K562 (cell line): ENCODE data around the gene EPB42. TPM values are rescaled to one million over a fixed set of nuclear protein-coding genes. Genes with fewer than 3 reads are reported as not detected.

ENCODE experiments used
- CEBPB ChIP-seq: fragments of 450-650 bp; IDR thresholded peaks from 2 replicates; pipeline ENCODE4 v1.6.1; 2016; ENCODE audit warnings: missing genetic modification characterization, missing compliant biosample characterization
- POLR3A ChIP-seq: IDR thresholded peaks from 2 replicates; pipeline ENCODE4 v1.6.1; 2011; ENCODE audit warnings: borderline replicate concordance, mild to moderate bottlenecking, moderate library complexity; ENCODE audit not compliant: insufficient read length, insufficient read depth; ENCODE audit errors: extremely low read depth
- SMARCA4 ChIP-seq: fragments of 450-650 bp; IDR thresholded peaks from 2 replicates; pipeline ENCODE4 v1.6.1; 2016
- ZNF589 ChIP-seq: fragments of 200-800 bp; sonication (Bioruptor generic); IDR thresholded peaks from 2 replicates; pipeline ENCODE4 v1.6.1; 2016; ENCODE audit warnings: low read depth, missing genetic modification characterization, missing compliant biosample characterization
- ZNF668 ChIP-seq: fragments of 250-450 bp; sonication (Bioruptor Pico); IDR thresholded peaks from 2 replicates; pipeline ENCODE4 v1.8.0; 2022; ENCODE audit warnings: mild to moderate bottlenecking, inconsistent platforms
- ZNF717 ChIP-seq: fragments of 250-450 bp; sonication (Bioruptor Pico); IDR thresholded peaks from 2 replicates; pipeline ENCODE4 v1.5.0; 2021
- polyA plus RNA-seq, 8 experiments: library from polyadenylated mRNA; depleted of rRNA in 4 of 8; stranded (reverse) in 5 of 8; unstranded in 3 of 8; fragments of >200 nt; fragmentation: Nextera tagmentation in 2 of 8; fragmentation: Illumina TruSeq in 1 of 8; extraction: Ambion mirVana in 2 of 8; extraction: Trizol in 1 of 8; gene quantifications; 2 replicates each; pipeline versions ENCODE4 v1.2.1 to v1.2.3, GENCODE V29; 2011 to 2014; ENCODE audit warnings: inconsistent platforms in 1 of 8, missing spikeins in 1 of 8
- total RNA-seq, 7 experiments: library from RNA; depleted of rRNA in 6 of 7; stranded (reverse); fragments of >200 nt in 6 of 7; fragmentation: Illumina TruSeq in 2 of 7; extraction: Trizol in 2 of 7; gene quantifications; 2 replicates each; pipeline versions ENCODE4 v1.2.1 to v1.2.3, GENCODE V29; 2011 to 2021; ENCODE audit warnings: low replicate concordance in 1 of 7
- TF ChIP-seq, protein P1 (sequence below): fragments of 250-450 bp; sonication (Bioruptor Pico); IDR thresholded peaks from 2 replicates; pipeline ENCODE4 v1.5.0; 2021; ENCODE audit warnings: mild to moderate bottlenecking, moderate library complexity
- TF ChIP-seq, protein P2 (sequence below): fragments of 250-450 bp; sonication (Bioruptor Pico); IDR thresholded peaks from 2 replicates; pipeline ENCODE4 v1.5.0; 2021
- TF ChIP-seq, protein P3 (sequence below): fragments of 250-450 bp; sonication (Bioruptor Pico); IDR thresholded peaks from 2 replicates; pipeline ENCODE4 v1.4.0; 2020; ENCODE audit warnings: borderline replicate concordance
- TF ChIP-seq, protein P4 (sequence below): fragments of 450-650 bp; IDR thresholded peaks from 2 replicates; pipeline ENCODE4 v1.6.1; 2016; ENCODE audit warnings: borderline replicate concordance
- TF ChIP-seq, protein P5 (sequence below): fragments of 450-650 bp; IDR thresholded peaks from 2 replicates; pipeline ENCODE4 v1.6.1; 2016

The EPB42 gene
- total and polyA plus RNA-seq, 9 of the 15 experiments (the other 6 are each of a cell fraction or from before 2014, with no cell fraction given) = 0.38 to 2.3 (median 1.4) TPM

DNA sequence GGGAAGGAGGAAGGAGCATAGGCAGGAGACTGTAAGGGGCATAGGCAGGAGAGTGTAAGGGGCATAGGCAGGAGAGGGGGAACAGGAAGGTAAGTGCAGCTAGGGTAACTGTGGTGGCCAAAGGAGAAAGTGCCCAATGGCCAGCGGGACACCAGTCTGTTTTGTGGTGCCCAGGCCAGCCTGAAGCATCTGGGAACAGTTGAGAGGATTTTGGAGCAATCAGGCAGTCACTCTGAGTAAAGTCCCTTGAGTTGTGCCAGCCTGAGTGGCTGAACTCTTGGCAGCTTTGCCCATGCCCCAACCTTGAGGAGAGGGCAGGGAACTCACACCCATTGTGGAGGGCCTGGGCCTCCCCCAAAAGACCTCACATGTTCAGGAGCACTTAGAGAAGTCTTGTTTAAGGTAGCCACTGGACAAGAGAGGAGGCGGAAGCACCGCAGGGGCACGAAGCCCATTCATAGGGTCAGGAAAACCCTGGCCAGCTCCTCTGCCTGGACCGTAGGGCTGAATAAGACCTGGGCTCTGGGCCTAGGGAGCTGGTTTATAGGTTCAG is 49.4 kb upstream of the EPB42 start (continued):
- TF ChIP-seq, protein P1, sequence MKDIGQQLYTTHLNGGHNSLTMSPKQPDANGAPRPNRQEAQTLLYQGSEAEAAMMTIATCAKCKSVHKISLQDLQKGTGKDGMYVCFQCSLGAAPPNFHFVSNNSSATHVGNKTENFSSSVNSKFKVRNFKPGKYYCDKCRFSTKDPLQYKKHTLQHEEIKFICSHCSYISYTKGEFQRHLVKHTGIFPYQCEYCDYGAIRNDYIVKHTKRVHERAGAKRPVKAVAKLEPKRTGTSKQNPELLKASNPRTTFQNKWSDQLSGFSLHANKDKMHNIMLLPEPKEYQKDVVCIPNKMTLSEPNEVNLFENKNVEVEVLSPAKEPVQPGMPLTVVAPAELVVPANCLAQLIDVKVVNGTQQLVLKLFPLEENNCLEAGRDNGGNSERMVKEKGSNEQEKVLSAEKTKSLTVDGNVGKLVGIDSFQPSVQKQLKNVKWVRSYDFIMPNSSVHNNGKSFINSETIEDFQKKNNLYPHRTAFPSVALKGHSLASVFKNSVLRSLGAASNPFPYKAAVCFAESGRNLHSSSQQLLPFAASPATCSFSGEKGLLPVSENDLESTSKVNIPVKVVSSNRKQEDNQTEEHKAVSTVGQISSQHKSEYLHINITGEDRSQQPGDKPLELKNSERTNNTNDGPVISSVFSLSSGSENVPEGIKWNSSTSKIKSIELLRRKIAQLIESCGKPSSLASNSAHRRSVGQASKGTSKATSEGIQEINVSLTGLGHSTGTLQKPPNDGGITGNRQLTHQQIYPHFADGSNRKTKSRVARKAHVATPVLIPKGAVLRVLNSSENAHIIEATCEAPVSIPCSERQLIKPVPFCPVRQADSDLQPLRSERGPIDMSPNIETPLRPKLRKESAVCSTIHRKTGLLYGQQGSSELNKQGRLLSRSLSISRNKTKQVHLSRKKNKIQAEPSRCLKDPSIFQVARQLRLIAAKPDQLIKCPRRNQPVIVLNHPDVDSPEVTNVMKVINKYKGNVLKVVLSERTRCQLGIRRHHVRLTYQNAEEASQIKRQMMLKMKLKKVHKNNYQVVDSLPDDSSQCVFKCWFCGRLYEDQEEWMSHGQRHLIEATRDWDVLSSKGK (CRISPR knock-in tag) = no peak
- TF ChIP-seq POLR3A = no peak
- TF ChIP-seq, protein P2, sequence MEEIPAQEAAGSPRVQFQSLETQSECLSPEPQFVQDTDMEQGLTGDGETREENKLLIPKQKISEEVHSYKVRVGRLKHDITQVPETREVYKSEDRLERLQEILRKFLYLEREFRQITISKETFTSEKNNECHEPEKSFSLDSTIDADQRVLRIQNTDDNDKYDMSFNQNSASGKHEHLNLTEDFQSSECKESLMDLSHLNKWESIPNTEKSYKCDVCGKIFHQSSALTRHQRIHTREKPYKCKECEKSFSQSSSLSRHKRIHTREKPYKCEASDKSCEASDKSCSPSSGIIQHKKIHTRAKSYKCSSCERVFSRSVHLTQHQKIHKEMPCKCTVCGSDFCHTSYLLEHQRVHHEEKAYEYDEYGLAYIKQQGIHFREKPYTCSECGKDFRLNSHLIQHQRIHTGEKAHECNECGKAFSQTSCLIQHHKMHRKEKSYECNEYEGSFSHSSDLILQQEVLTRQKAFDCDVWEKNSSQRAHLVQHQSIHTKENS (CRISPR knock-in tag) = no peak
- TF ChIP-seq ZNF717 (CRISPR knock-in tag) = no peak
- TF ChIP-seq ZNF668 (CRISPR knock-in tag) = no peak
- TF ChIP-seq, protein P3, sequence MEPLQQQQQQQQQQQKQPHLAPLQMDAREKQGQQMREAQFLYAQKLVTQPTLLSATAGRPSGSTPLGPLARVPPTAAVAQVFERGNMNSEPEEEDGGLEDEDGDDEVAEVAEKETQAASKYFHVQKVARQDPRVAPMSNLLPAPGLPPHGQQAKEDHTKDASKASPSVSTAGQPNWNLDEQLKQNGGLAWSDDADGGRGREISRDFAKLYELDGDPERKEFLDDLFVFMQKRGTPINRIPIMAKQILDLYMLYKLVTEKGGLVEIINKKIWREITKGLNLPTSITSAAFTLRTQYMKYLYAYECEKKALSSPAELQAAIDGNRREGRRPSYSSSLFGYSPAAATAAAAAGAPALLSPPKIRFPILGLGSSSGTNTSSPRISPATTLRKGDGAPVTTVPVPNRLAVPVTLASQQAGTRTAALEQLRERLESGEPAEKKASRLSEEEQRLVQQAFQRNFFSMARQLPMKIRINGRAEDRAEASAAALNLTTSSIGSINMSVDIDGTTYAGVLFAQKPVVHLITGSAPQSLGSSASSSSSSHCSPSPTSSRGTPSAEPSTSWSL (CRISPR knock-in tag) = no peak
- TF ChIP-seq ZNF589 (CRISPR knock-in tag) = no peak
- no peak for TF ChIP-seq CEBPB
- no peak for TF ChIP-seq SMARCA4
- TF ChIP-seq, protein P4, sequence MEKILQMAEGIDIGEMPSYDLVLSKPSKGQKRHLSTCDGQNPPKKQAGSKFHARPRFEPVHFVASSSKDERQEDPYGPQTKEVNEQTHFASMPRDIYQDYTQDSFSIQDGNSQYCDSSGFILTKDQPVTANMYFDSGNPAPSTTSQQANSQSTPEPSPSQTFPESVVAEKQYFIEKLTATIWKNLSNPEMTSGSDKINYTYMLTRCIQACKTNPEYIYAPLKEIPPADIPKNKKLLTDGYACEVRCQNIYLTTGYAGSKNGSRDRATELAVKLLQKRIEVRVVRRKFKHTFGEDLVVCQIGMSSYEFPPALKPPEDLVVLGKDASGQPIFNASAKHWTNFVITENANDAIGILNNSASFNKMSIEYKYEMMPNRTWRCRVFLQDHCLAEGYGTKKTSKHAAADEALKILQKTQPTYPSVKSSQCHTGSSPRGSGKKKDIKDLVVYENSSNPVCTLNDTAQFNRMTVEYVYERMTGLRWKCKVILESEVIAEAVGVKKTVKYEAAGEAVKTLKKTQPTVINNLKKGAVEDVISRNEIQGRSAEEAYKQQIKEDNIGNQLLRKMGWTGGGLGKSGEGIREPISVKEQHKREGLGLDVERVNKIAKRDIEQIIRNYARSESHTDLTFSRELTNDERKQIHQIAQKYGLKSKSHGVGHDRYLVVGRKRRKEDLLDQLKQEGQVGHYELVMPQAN = no peak
- TF ChIP-seq, protein P5, sequence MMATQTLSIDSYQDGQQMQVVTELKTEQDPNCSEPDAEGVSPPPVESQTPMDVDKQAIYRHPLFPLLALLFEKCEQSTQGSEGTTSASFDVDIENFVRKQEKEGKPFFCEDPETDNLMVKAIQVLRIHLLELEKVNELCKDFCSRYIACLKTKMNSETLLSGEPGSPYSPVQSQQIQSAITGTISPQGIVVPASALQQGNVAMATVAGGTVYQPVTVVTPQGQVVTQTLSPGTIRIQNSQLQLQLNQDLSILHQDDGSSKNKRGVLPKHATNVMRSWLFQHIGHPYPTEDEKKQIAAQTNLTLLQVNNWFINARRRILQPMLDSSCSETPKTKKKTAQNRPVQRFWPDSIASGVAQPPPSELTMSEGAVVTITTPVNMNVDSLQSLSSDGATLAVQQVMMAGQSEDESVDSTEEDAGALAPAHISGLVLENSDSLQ = no peak
